Keratinocyte (primary cell): ENCODE results near the gene COL6A1. TPM values are rescaled to one million over a fixed set of nuclear protein-coding genes. Genes with fewer than 3 reads are reported as not detected.

ENCODE experiments used
- DNase-seq: peaks from one replicate; pipeline ENCODE4 v3.0.0-alpha.2; 2011; ENCODE audit warnings: low read depth, missing footprints, low spot score
- FAIRE-seq: peaks from 2 replicates; lab custom pipeline; 2011; peaks lifted over from hg19 to GRCh38; lab: Jason Lieb, UNC
- H2AFZ ChIP-seq: 2 replicates; pipeline ENCODE4 v1.6.0; 2012; ENCODE audit warnings: low read length, control low read depth, inconsistent platforms; ENCODE audit not compliant: control insufficient read depth
- H3K27ac ChIP-seq: 2 replicates; pipeline ENCODE4 v1.5.1; 2011; ENCODE audit warnings: low read length; ENCODE audit not compliant: control insufficient read depth, insufficient read depth
- H3K27me3 ChIP-seq: 3 replicates; pipeline ENCODE4 v1.6.0; 2011; ENCODE audit warnings: low read length; ENCODE audit not compliant: control insufficient read depth, insufficient read depth; ENCODE audit errors: extremely low read depth
- H3K36me3 ChIP-seq, 2 experiments: 2 replicates in 1 of 2; 3 replicates in 1 of 2; pipeline ENCODE4 v1.5.1; 2011; ENCODE audit warnings: low read length in 2 of 2, mild to moderate bottlenecking in 1 of 2; ENCODE audit not compliant: control insufficient read depth in 2 of 2, insufficient read depth in 2 of 2; ENCODE audit errors: extremely low read depth in 1 of 2
- H3K4me1 ChIP-seq: 3 replicates; pipeline ENCODE4 v1.5.1; 2011; ENCODE audit warnings: low read length; ENCODE audit not compliant: control insufficient read depth, insufficient read depth; ENCODE audit errors: extremely low read depth
- H3K4me2 ChIP-seq: 3 replicates; pipeline ENCODE4 v1.6.0; 2011; ENCODE audit warnings: low read depth, low read length; ENCODE audit not compliant: control insufficient read depth, insufficient read depth; ENCODE audit errors: extremely low read depth
- H3K4me3 ChIP-seq, 3 experiments: fragments of 200-600 bp in 1 of 3; sonication (generic) in 1 of 3; 2 replicates in 2 of 3; 3 replicates in 1 of 3; pipeline ENCODE4 v1.5.1; 2011 to 2016; ENCODE audit warnings: low read length in 3 of 3, mild to moderate bottlenecking in 3 of 3, control low read depth in 2 of 3, inconsistent platforms in 1 of 3, low read depth in 1 of 3, mixed read lengths in 1 of 3, mixed run types in 1 of 3, moderate library complexity in 1 of 3; ENCODE audit not compliant: control insufficient read depth in 2 of 3, insufficient read depth in 2 of 3; ENCODE audit errors: extremely low read depth in 1 of 3
- H3K79me2 ChIP-seq: 2 replicates; pipeline ENCODE4 v1.6.0; 2012; ENCODE audit warnings: low read length; ENCODE audit not compliant: control insufficient read depth, insufficient read depth
- H3K9ac ChIP-seq: 3 replicates; pipeline ENCODE4 v1.6.0; 2011; ENCODE audit warnings: low read length; ENCODE audit not compliant: control insufficient read depth, insufficient read depth; ENCODE audit errors: extremely low read depth
- H3K9me1 ChIP-seq: 3 replicates; pipeline ENCODE4 v1.6.0; 2011; ENCODE audit warnings: low read length; ENCODE audit not compliant: control insufficient read depth, insufficient read depth; ENCODE audit errors: extremely low read depth
- H3K9me3 ChIP-seq: 2 replicates; pipeline ENCODE4 v1.5.1; 2012; ENCODE audit warnings: low read depth, low read length; ENCODE audit not compliant: control insufficient read depth
- H4K20me1 ChIP-seq: 3 replicates; pipeline ENCODE4 v1.6.0; 2011; ENCODE audit warnings: low read length; ENCODE audit not compliant: control insufficient read depth, insufficient read depth; ENCODE audit errors: extremely low read depth
- CTCF ChIP-seq, 3 experiments: IDR thresholded peaks in 1 of 3; conservative IDR thresholded peaks in 1 of 3; optimal IDR thresholded peaks in 1 of 3; 2 replicates in 2 of 3; 3 replicates in 1 of 3; pipeline versions ENCODE3 to v1.5.1; 2011; ENCODE audit warnings: low read length in 3 of 3, mild to moderate bottlenecking in 3 of 3, moderate library complexity in 2 of 3, control low read depth in 1 of 3, inconsistent platforms in 1 of 3; ENCODE audit not compliant: insufficient read depth in 2 of 3; ENCODE audit errors: extremely low read depth in 1 of 3
- EZH2 ChIP-seq: IDR thresholded peaks from one replicate; pipeline ENCODE4 v1.6.1; 2012; ENCODE audit warnings: inconsistent platforms, mild to moderate bottlenecking, low read length, moderate library complexity
- dilution Hi-C: fragments of 300-500 bp; cut with MboI; formaldehyde crosslinking; loops from one replicate; pipeline ENCODE4 v1.7.0; 2020; ENCODE audit warnings: low sequenced_read_pairs; ENCODE audit not compliant: extremely low pct_ligation_motif_present
- polyA plus RNA-seq, 5 experiments: library from polyadenylated mRNA; depleted of rRNA in 3 of 5; stranded (reverse) in 3 of 5; stranded (forward) in 1 of 5; unstranded in 1 of 5; fragments of >200 nt; gene quantifications; 1 replicate in 1 of 5; 2 replicates in 3 of 5; 3 replicates in 1 of 5; pipeline versions ENCODE4 v1.2.1 to v1.2.3, GENCODE V29; 2011 to 2012; ENCODE audit warnings: missing spikeins in 2 of 5, low read depth in 1 of 5, low replicate concordance in 1 of 5

Gene COL6A1
- polyA plus RNA-seq, 1 donor (not counting 4 experiments of a cell fraction or from before 2014, with no cell fraction given): 2.5 TPM

- H3K4me2 ChIP-seq: no peak overlapping the region
- dilution Hi-C loops: no loop called here
- H3K79me2 ChIP-seq: no peaks in the 10 kb centered on the region
- TF ChIP-seq EZH2: no peak
- TF ChIP-seq CTCF (optimal IDR thresholded peaks at IDR 0.05 in 1 of 3, IDR thresholded peaks at IDR 0.05 in 1 of 3, conservative IDR thresholded peaks at IDR 0.05 in 1 of 3; ENCODE audit: extremely low read depth in 1 of 3, insufficient read depth in 2 of 3, low read length in 3 of 3): no peak
- no peak overlapping the region for H3K9ac ChIP-seq
- no peak overlapping the region for H3K27ac ChIP-seq
- no peaks in the 10 kb centered on the region for H3K9me1 ChIP-seq
- FAIRE-seq: no peak
- DNase-seq: no peak
- no peaks in the 10 kb centered on the region for H3K27me3 ChIP-seq
- no peaks in the 10 kb centered on the region for H4K20me1 ChIP-seq
- no peaks in the 10 kb centered on the region for H3K4me1 ChIP-seq
- H3K36me3 ChIP-seq: no peaks in the 10 kb centered on the region
- H2AFZ ChIP-seq: no peak overlapping the region
- no peaks in the 10 kb centered on the region for H3K9me3 ChIP-seq
- H3K4me3 ChIP-seq: no peak overlapping the region
These were observed 11.9 kb downstream of the COL6A1 start for GRCh38 chr21:45993210-45994085.

- dilution Hi-C loops: no loop called here
- no peaks in the 10 kb centered on the region for H3K79me2 ChIP-seq
- no peak overlapping the region for H3K27ac ChIP-seq
- H3K27me3 ChIP-seq: no peaks in the 10 kb centered on the region
- no peaks in the 10 kb centered on the region for H3K4me1 ChIP-seq
- H3K9me3 ChIP-seq: no peaks in the 10 kb centered on the region
- H3K4me3 ChIP-seq: no peak overlapping the region
- no peaks in the 10 kb centered on the region for H3K36me3 ChIP-seq
- H2AFZ ChIP-seq: no peak overlapping the region
- DNase-seq: no peak
- no peaks in the 10 kb centered on the region for H4K20me1 ChIP-seq
- no peak overlapping the region for H3K9ac ChIP-seq
- TF ChIP-seq CTCF (optimal IDR thresholded peaks at IDR 0.05 in 1 of 3, IDR thresholded peaks at IDR 0.05 in 1 of 3, conservative IDR thresholded peaks at IDR 0.05 in 1 of 3; ENCODE audit: extremely low read depth in 1 of 3, insufficient read depth in 2 of 3, low read length in 3 of 3) (no peak), EZH2 (no peak)
- no peak overlapping the region for H3K4me2 ChIP-seq
- FAIRE-seq: no peak
- no peaks in the 10 kb centered on the region for H3K9me1 ChIP-seq
These were observed 12.6 kb downstream of the COL6A1 start for GRCh38 chr21:45994086-45994661.
